ENCODE results near the gene ZNF157.

- TF ChIP-seq EZH2phosphoT487 (IDR thresholded peaks at IDR 0.05), result no peak
- TF ChIP-seq CTCF (IDR thresholded peaks at IDR 0.05), result no peak
These were observed at the start of gene ZNF157 for GRCh38 chrX:47370278-47370677.

Measured in neural progenitor cell (in vitro differentiated cells).